Inferior parietal cortex (tissue), 1 donor: ENCODE measurements around the gene GRN.
"Not testable (repeated sequence)": the region's sequence is repeated elsewhere in the genome, so short reads cannot be mapped to it uniquely, and the experiment has no call there.

Experiments used
- DNase-seq: peaks from one replicate; pipeline ENCODE4 v3.0.0-alpha.2; 2016; ENCODE audit errors: extremely low spot score

The GRN gene

GRCh38 chr17:44383363-44383762 lies 38.3 kb downstream of the GRN start:
- DNase-seq = no peak

GRCh38 chr17:44383861-44384260 lies 38.8 kb downstream of the GRN start:
- DNase-seq = no peak

GRCh38 chr17:44384281-44384822 lies 39.2 kb downstream of the GRN start:
- DNase-seq = no peak

GRCh38 chr17:44384823-44385286 lies 39.8 kb downstream of the GRN start:
- no peak for DNase-seq

GRCh38 chr17:44385287-44386181 lies 40.4 kb downstream of the GRN start:
- peak; percentile 43 for DNase-seq

DNA sequence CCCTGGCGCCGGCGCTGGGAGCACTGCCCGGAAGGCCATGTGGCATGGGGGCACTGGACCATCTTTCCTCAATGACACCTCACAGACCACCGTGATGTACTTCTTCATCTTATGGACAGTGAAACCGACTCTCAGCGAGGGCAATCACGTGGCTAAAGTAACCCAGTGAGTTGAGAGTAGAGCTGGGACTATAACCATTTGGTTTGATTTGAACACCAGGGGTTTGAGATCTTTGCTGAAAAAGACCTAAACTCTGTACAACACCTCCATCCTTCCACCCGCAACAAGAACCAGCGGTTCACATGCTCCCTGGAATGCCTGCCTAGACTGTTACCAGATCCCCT lies 41.1 kb downstream of the GRN start:
- no peak for DNase-seq

DNA sequence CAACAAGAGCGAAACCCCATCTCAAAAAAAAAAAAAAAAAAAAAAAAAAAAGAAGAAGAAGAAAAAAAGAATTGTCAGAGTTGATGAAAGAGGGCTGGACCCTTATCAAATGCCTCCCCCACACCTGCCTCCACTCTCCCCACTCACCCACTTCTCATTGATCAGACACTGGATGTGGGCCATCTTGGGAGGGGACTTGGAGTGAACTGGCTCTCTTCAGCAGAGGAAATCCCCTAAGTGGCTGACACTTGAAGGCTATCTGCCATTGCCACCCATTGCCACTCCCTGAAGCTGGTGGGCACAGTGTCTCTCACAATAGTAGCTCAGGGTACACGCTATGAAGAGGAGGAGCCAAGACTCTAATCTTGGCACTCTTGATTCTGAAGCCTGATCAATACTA lies 42.7 kb downstream of the GRN start:
- no peak for DNase-seq

DNA sequence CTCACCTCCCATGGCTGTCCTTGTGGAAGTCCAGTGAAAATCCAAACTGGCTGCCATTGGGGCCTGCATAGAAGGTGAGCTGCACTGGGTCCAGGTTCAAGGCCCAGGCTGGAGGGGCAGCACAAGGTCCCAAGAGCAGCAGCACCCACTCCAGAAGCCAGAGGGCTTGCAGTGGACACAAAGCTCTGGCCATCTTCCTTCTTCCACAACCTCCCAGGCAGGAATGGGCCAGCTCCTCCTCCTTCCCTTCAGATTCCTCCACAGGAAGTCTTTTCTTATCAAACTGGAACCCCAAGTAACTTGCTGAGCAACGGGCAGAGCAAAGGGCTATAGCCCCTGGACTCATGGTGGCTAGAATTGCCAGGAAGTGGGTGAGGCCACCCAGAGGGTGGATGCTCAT lies 44.2 kb downstream of the GRN start, which contains the start of gene ITGA2B:
TSS of gene ITGA2B (minus strand) at position 369 of the 400 bp plus-strand sequence. CDS start at position 193, 176 bp downstream.
- no peak for DNase-seq

DNA sequence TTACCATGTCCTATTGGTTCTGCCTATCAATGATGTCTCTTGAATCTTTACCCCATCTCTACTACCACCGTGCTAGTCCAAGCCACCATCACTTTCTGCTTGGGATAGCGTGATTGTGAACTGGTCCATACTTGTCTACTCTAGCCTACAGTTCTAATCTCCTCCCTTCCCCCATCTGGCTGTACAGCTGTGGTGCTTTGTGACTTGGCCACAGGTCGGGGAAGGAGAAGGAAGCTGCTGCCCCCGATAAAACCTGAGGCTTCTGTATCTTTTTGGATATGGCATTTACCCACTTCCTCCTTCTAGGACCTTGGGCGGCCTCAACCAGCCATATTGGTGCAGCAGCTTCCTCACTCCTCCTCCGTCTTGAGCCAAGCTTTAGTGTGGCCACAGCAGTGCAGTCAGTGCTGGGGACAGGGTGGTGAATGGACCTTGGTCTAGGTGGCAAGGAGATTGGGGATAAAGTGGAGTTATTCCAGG lies 44.7 kb downstream of the GRN start:
- DNase-seq = no peak

DNA sequence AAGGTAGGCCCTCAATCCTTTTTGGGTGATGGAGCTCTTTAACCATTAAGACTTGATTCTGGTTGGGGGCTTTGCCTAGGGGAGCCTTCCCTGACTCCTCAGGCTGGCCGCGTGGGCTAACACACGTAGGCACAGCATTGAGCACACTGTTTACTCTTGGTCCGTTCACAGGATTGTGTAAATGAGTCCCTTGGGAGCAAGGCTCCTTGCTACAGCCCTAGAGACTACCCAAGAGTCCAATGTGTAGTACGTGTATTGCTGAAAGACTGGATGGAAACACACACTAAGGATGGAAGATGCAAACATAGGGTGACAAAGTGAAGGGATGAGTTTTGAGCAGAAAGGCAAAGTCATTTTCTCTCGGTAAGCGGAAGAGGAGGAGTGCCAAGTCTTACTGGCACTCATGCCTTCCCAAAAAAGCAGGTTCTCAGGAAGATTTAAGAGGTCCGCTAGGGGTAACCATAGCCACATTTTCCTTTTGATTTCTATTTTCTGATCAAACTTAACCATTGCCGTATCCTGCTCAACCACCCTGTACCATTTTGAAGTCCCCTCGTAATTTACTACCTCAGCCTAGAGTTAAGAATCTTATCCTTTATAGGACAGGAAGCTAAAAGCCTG lies 45.3 kb downstream of the GRN start:
- no peak for DNase-seq

GRCh38 chr17:44394112-44394511 lies 49.0 kb downstream of the GRN start:
- DNase-seq = not testable (repeated sequence)

- DNase-seq = no peak
These were observed 49.7 kb downstream of the GRN start for GRCh38 chr17:44394833-44395232.

- no peak for DNase-seq
These were observed 51.8 kb downstream of the GRN start for GRCh38 chr17:44396946-44397345.

DNA sequence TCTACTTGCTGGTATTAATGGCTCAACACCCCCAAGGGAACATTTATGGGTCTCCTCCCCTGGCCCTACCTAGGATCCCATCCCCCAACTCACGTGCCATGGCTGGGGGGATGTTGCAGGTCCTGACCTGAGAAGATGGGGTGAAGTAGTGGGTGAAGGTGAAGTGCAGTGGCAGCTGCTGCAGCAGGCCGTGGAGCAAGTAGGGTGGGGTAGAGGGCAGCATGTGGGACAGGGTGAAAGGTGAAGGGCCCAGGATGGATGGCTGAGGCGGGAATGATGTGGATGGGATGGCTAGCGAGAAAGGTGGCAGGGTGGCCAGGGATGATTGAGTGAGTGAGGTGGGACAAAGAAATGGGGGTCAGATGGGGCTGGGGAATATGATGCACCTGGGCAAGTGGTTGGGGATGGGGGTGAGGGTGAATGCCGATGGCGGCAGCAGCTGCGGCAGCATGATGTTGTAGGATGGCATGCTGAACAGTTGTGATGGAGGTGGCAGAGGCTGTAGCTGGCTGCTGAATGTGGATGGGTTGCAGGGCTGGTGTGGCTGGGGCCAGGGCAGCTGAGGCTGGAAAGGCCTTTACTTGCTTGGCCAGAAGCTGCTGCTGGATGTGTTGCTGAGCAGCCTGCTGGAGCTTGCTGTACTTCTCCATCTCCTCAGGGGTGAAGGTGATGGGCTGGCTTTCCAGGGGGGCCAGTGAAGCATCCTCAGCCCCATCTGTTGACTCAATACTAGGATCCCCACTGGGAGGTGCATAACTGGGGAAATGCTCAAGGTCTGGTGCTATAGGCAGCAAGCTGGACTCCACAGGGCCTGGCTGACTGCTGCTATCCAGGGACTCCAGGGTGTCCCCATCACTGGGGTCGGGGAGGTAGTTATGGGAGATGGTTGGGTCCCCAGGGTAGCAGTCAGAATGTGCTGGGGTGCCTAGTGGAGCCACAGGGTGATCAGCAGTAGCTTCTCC lies 52.7 kb downstream of the GRN start:
- DNase-seq = no peak

GRCh38 chr17:44398692-44399691 lies 53.9 kb downstream of the GRN start:
- no peak for DNase-seq

DNA sequence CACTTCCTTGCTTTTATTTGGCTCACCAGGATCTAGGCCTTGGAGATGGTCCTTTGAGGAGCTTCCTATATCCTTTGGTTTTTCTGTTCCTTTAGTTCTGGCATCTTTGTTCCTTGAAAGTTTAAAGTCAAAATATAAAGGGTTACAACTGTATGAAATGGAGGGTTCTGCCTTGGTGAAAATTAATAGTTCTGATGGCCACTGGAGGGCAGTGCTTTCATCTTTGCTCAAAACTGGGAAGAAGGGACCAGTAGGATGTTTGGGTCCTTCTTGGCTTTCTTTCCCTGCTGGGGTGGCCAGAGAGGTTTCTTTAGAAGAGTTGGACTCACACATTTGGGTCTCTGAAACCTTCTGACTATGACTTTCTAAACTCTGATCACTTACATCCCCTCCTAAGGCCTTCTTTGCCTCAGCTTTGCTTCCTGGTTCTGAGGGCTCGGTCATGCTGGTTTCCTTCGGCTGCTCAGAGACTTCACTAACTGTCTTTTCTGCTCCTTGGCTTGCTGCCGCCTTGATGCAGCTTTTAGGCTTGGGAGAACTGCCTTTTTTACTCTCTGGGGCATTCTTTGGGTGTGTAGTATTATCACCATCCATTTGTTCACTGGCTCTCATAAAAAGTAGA lies 55.2 kb downstream of the GRN start:
- DNase-seq = peak; percentile 28
